GM18511 (cell line): ENCODE data around the gene PAAF1.
A peak's percentile ranks its signal among the peaks of the same experiment; 100 is the strongest.

Experiments
- ATAC-seq: cut with Tn5 transposase; IDR thresholded peaks from one replicate; pipeline ENCODE4 v1.9.1; 2021; ENCODE audit warnings: mild to moderate bottlenecking, moderate library complexity; ENCODE audit not compliant: unreplicated experiment

The PAAF1 gene, protein sequence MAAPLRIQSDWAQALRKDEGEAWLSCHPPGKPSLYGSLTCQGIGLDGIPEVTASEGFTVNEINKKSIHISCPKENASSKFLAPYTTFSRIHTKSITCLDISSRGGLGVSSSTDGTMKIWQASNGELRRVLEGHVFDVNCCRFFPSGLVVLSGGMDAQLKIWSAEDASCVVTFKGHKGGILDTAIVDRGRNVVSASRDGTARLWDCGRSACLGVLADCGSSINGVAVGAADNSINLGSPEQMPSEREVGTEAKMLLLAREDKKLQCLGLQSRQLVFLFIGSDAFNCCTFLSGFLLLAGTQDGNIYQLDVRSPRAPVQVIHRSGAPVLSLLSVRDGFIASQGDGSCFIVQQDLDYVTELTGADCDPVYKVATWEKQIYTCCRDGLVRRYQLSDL

DNA sequence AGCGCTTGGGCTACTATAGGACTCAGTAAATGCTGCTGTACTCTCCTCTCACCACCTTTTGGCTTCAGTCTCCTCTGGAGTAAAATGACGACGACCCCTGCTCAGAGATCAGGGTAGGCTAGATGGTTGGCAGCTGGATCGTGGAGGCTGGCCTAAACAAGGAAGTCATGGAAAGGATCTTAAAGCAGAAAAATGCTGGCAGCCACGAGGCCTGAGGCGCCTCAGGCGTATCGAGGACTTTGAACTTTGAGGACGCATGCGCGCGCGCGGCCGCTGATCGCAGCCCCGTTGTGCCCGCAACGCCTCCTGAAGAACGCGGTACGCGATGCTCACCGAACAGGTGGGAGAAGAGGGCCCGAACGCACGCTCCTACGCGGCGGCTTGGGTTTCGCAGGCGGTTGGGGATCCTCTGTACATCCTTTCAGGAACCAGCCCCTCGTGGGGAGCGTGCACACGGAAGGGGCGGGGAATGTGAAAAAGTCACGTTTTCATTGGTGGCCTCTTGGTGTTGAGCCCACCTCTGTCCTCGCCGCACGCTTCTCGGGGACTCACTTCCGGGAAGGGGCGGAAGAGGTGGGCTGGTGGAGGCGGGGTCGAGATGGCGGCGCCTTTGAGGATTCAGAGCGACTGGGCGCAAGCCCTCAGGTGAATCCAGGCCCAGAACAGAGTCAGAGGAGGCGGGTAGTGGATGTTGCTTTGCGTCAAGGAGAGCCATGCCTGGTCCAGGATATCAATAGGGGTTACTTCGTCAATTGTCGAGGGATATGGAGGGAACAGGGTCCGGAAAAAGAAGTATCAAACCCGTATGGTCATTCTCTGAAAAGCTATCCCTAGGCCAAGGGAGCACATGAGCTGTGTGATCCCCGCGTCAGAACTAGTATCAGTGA lies at the start of gene PAAF1, which contains the start of gene COA4:
TSS of gene PAAF1 (plus strand) at position 576 of the 887 bp plus-strand sequence. CDS start at position 599, 23 bp downstream.
TSS of gene COA4 (minus strand) at position 423 of the 887 bp plus-strand sequence. CDS start 3,468 bp downstream, outside the sequence.
- peak; percentile 98 for ATAC-seq

- no peak for ATAC-seq
Measured at GRCh38 chr11:73830261-73830660, 46.5 kb upstream of the PAAF1 start.

DNA sequence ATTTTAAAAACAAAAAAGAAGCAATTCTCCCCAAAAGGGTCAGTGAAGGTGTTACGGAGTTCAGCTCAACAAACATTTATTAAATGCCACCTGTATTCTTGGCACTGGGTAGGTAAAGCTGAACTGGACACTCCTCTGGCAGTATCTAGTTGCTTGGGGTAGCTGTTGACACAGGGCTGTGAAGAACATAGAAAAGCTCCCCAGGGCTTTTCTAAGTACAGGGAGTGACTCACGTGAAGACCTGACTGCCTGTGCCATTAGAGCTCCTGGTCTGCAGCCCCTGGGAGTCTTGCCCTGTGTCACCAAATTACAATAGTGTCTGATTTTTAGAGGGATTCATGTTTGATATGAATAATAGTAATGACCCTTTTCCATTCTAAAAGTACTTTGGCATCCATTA lies 43.7 kb upstream of the PAAF1 start:
- no peak for ATAC-seq

DNA sequence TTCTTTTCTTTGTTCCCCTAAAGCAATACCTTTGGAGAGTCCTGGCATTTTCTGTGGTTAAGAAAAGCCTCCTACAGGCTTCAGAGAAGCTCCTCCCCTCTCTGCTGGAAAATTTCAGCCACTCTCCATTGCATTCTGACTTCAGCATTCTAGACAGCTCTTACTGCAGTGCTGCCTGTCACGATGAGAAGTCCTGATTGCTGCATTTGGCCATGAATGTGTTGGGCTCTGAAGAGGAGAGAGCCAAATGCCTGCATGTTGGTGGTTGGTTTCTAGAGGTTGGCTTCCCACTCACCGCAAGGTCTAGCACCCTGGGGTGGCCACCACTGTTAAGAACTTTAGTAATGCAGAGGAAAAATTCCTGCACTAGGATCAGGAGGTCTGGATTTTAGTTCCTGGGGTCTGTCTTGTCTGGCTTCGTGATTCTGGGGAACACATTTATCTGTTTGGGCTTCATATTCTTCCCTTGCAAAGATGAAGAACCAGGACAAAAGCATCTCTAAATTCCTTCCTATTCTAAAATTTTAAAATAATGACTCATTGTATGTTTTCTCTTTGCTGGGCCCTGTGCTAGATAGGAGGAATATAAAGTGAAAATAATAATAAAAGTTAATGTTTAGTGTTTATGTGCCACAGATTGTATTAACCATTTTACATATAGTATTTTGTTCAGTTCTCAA lies 38.2 kb upstream of the PAAF1 start:
- ATAC-seq = no peak

DNA sequence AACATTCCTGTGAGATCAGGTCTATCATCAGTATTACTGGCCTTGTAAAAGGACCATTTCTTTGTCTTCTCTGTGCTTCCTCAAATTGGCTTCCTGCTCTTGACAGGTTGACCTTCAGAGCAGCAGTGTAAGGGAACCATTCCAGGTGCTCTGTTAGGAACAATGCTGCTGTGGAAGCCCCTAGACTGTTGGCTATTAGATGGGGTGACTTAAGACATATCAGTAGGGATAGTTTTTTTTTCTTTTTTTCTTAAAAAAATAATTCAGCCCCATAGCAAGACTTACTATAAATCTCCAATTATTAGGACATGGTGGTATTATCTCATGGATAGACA lies 37.7 kb upstream of the PAAF1 start:
- ATAC-seq = no peak

DNA sequence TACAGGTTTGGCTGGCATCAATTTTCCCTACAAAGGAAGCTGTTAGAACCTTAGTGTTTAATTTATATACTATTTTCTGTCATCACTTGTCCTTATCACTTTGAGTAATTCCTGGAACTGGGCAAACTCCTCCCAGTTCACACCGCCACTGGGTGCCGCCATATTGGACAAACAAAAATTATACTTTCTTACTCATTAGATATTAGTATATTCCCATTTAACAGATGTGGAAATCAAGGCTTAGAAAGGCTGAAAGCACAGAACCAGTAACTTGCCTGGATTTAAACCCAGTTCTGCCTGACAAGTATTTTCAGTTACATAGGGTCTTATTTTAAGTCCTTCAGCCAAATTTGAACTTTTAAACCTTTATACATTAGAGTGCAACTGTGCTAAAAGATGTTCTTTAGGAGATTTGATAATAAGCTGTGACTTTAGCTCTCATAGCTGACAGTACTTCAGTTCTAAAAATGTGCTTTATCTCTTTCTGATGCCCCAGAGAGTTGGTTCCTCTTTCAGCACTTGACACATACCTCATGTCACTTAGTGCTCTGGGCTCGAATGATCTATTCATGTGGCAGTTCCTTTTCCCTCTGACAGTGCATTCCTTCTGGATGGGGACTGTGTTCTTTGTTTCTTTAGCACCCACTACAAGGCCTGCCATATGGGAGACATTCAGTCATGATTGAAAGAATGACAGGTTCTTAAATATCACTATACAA lies 25.6 kb upstream of the PAAF1 start:
- no peak for ATAC-seq

DNA sequence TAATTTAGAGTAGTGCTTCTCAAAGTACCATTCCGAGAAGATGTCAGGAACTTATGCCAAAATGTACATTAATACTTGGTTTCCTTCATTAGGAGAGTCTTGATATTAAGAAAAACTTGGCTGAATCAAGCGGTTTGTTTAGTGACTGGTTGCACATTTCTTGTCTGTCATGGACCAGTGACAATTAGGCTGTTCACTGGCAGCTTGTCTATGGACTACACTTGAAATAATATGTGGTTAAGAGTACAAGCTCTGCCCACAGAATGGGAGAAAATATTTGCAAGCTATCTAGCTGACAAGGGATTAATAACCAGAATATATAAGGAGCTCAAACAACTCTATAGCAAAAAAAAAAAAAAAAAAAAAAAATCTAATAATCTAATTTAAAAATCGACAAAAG lies 24.8 kb upstream of the PAAF1 start:
- no peak for ATAC-seq

DNA sequence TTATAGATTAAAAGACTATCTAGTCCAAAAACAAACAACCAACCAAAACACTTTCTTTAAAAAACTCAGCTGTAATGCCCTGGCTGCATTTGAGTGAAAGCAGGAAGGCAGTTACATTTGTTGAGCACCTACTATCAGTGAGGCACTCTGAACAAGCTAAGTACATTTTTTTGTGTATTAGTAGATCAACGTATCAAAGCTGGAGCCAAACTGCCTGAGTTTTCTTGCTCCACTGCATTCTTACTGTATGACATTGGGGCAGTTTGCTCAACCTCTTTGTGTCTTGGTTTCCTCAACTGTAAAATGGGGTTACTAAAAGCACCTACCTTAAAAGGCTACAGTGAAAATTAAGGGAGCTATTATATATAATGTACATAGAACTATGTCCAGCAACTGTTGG lies 22.1 kb upstream of the PAAF1 start:
- no peak for ATAC-seq

GRCh38 chr11:73856031-73856567 lies 20.7 kb upstream of the PAAF1 start:
- ATAC-seq = no peak

DNA sequence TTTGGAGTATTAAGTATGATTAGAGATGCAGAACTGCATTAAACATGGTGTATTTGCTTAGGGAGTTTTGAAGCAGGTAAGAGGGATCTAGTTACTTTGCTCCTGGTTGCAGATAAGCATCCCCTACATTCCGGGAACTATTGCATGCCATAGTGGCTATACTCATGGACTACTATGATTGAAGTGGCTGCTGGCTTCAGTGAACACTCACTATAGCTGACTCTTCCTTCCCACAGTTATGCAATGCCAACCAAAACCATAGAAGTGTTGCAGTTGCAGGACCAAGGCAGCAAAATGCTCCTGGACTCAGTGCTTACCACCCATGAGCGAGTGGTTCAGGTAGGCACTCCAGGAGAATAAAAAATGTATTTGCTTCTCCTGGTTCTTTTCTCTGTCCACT lies 17.1 kb upstream of the PAAF1 start:
- ATAC-seq = no peak

DNA sequence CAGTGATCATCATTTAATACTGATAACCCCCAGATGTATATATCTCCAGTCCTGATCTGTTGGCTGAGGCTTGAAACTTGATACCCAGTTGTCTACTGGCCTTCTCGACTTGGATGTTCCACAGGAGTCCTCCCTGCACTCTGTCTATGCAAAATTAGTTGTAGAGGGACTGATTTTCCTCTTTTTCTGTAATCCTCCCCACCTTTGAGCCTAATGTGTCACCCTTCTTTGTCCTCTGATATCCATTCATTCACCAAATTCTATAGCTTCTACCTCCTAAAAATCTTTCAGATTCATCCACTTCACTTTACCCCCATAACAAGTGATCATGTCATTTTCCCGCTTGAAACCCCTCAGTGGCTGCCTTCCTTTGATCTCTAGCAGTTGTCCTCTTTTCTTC lies 16.6 kb upstream of the PAAF1 start:
- no peak for ATAC-seq

- no peak for ATAC-seq
Measured at GRCh38 chr11:73862986-73863385, 13.8 kb upstream of the PAAF1 start.

DNA sequence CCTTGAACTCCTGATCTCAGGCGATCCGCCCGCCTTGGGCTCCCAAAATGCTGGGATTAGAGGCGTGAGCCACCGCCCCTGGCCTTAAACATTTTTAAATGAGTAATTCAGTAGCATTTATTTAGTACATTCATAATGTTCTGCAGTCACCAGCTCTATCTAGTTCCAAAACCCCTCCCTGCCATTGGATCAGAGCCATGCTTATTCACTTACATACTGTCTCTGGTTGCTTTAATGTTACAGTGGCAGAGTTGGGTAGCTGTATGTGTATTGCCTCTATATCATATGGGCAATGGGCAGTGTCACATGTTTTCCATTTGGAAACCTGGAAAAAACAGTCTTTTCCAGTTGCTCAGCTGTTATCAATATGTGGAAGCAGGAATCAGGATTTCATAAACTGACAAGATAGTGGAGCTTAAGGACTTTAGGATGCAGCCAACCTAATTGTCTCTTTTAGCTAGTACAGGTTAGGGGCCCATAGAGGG lies 10.7 kb upstream of the PAAF1 start:
- ATAC-seq = no peak

- ATAC-seq = no peak
Measured at GRCh38 chr11:73866586-73866996, 10.2 kb upstream of the PAAF1 start.

GRCh38 chr11:73869332-73869949 lies 7.4 kb upstream of the PAAF1 start:
- no peak for ATAC-seq

DNA sequence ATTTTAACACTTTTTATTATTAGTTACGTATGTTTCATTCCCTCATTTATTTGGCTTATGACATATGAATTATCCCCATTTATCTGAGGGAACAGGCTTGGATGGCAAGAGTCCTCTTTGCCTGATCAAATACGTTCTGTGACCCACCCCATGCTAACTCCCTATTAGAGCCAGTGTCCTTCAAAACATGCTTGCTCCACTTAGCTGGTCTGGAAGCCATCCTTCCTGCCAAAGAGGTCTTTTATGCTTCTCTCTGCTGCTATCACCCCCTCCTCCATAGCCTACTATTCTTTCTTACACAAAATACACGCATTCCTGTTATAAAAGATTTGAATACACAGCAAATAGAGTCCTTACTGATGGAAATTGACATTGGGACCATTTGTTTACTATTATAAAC lies 6.5 kb upstream of the PAAF1 start:
- ATAC-seq = no peak

DNA sequence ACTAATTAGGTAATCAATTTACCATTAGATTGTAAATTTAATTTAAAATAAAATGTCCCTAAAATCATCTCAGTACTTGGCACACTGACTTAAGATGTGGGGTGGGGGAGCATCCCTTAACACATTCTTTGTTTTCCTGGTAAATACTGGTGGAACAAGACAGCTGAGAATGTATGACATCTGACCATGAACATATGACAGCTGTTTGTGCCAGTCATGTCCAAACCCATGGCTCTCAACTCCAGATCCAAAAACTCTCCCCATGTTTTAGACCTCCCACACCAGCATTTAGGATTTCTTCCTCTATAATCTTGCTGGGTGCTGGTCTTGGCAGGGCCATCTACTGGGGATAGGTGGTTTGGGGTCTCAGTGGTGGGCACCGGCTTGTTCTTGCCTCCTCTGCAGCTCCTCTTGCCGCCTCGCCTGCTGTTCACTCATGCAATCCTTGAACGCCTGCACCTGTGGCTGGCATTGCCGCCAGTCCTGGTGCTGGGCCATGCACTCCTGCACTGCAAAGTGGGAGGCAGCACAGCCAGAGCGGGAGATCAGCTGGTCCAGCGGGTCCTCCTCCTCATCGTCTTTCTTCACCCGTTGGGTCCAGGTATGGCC lies 3.9 kb upstream of the PAAF1 start:
- no peak for ATAC-seq

DNA sequence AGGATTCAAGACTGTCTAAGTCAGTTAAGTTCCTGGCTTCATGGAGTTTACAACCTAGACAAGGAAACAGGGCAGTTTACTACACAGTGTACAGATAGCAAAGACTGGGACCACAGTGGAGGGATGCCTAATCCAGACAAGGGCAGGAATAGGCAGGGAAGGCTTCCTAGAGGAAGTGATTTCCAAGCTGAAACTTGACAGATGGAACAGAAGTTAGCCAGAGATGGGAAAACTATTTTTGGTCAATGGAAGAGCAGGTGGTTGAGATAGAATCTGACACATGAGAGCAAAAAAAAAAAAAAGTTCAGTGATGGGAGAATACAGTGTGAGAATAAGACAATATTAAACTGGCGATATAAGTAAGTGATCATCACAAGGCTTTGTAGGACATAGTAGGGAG lies 1.4 kb upstream of the PAAF1 start:
- no peak for ATAC-seq

- ATAC-seq = no peak
Measured at GRCh38 chr11:73875840-73876239, 959 bp upstream of the PAAF1 start.
